Ascending aorta (tissue), 2 donors: Measurements from ENCODE around the gene DIPK1B. TPM values are rescaled to one million over a fixed set of nuclear protein-coding genes. Genes with fewer than 3 reads are reported as not detected.

ENCODE experiments used
- DNase-seq, 2 donors: peaks; one replicate each; pipeline ENCODE4 v3.0.0-alpha.2; 2019; ENCODE audit warnings: low spot score in 2 of 2
- H3K27ac ChIP-seq, 2 donors: fragments of 200-600 bp; sonication (generic); one replicate each; pipeline ENCODE4 v1.5.1; 2016 to 2017; ENCODE audit warnings: mild to moderate bottlenecking in 1 of 2
- H3K27me3 ChIP-seq: fragments of 200-600 bp; sonication (generic); one replicate; pipeline ENCODE4 v1.5.1; 2017
- H3K36me3 ChIP-seq, 2 donors: fragments of 200-600 bp; sonication (generic); one replicate each; pipeline ENCODE4 v1.5.1; 2016
- H3K4me1 ChIP-seq, 2 donors: fragments of 200-600 bp; sonication (generic); one replicate each; pipeline ENCODE4 v1.5.1; 2016 to 2017; ENCODE audit warnings: mild to moderate bottlenecking in 1 of 2
- H3K4me3 ChIP-seq, 2 donors: fragments of 200-600 bp; sonication (generic); one replicate each; pipeline ENCODE4 v1.5.1; 2016 to 2017; ENCODE audit warnings: mild to moderate bottlenecking in 1 of 2
- H3K9me3 ChIP-seq, 2 donors: fragments of 200-600 bp; sonication (generic); one replicate each; pipeline ENCODE4 v1.5.1; 2016
- intact Hi-C: fragments of 100-400 bp; cut with DNase I; formaldehyde crosslinking; loops from one replicate; pipeline ENCODE4 v1.15.1; 2023
- total RNA-seq: library from RNA; depleted of rRNA; stranded (reverse); fragments of >200 nt; gene quantifications from one replicate; pipeline ENCODE4 v1.1.0, GENCODE V29; 2016
- TF ChIP-seq, protein P1 (sequence below), 3 experiments: fragments of 200-600 bp in 2 of 3; fragments of 450-650 bp in 1 of 3; sonication (generic) in 2 of 3; IDR thresholded peaks; one replicate each; pipeline ENCODE4 v1.5.1; 2016 to 2019; ENCODE audit warnings: antibody characterized with exemption in 3 of 3, mild to moderate bottlenecking in 1 of 3, moderate library complexity in 1 of 3

DIPK1B gene
- 86.2 TPM for total RNA-seq

DNA sequence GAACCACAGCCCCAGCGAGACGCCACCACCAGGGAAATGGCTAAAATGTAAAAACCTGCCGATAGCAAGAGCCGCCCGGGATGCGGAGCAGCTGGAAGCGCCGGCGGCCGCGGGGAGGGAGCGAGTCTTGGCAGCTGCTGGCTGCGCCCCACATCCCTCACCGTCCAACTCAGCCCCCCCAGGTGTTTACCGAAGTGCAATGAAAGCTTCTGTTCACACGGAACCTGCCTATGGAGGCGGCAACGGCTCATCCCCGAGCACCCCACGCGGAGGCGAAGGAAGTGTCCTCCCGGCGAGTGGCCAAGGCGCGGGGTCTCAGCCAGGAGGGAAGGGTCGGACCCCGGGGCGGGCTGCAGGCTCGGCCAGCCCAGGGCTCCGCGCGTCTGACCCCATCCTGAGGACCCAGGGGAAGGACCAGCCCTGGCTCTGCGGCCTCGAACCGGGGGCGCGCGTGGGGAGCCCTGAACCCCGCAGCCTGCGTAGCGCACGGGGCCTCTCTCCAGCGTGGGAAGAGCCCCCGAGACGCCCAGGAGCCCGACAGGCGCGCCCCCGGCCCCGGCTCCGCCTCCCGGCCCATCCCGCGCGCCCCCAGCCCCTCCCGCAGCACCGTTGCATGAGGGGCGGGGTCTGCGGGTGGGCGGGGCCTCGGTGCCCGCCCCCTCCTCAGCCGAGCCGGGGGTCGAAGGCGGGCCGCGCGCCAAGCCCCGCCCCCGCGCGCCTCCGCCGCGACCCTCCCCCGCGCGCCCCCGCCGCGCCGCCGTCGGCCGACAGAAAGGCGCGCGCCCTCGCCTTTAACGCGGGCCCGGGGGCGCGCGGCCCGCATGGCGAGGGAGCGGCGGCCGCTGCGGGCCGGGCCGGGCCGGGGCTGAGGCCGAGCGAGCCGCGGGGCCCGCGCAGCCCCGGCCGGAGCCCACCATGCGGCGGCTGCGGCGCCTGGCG is at the start of gene DIPK1B:
DIPK1B (plus strand) TSS at position 822 of the 939 bp plus-strand sequence; CDS start at position 916, 94 bp downstream.
- Histone ChIP-seq H3K9me3 (no peaks in the 10 kb centered on the region), H3K27ac (no peak within 1 kb of the TSS), H3K4me1 (peaks cover 0 to 7% of the 10 kb centered on the region in 2 donors), H3K36me3 (no peaks in the 10 kb centered on the region), H3K4me3 (peak within 1 kb of the TSS; percentile 40 to 43), H3K27me3 (peaks cover 6% of the 10 kb centered on the region)
- intact Hi-C loops: no loop called here
- TF ChIP-seq, protein P1, sequence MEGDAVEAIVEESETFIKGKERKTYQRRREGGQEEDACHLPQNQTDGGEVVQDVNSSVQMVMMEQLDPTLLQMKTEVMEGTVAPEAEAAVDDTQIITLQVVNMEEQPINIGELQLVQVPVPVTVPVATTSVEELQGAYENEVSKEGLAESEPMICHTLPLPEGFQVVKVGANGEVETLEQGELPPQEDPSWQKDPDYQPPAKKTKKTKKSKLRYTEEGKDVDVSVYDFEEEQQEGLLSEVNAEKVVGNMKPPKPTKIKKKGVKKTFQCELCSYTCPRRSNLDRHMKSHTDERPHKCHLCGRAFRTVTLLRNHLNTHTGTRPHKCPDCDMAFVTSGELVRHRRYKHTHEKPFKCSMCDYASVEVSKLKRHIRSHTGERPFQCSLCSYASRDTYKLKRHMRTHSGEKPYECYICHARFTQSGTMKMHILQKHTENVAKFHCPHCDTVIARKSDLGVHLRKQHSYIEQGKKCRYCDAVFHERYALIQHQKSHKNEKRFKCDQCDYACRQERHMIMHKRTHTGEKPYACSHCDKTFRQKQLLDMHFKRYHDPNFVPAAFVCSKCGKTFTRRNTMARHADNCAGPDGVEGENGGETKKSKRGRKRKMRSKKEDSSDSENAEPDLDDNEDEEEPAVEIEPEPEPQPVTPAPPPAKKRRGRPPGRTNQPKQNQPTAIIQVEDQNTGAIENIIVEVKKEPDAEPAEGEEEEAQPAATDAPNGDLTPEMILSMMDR (IDR thresholded peaks at IDR 0.05): no peak
- DNase-seq: no peak

DNA sequence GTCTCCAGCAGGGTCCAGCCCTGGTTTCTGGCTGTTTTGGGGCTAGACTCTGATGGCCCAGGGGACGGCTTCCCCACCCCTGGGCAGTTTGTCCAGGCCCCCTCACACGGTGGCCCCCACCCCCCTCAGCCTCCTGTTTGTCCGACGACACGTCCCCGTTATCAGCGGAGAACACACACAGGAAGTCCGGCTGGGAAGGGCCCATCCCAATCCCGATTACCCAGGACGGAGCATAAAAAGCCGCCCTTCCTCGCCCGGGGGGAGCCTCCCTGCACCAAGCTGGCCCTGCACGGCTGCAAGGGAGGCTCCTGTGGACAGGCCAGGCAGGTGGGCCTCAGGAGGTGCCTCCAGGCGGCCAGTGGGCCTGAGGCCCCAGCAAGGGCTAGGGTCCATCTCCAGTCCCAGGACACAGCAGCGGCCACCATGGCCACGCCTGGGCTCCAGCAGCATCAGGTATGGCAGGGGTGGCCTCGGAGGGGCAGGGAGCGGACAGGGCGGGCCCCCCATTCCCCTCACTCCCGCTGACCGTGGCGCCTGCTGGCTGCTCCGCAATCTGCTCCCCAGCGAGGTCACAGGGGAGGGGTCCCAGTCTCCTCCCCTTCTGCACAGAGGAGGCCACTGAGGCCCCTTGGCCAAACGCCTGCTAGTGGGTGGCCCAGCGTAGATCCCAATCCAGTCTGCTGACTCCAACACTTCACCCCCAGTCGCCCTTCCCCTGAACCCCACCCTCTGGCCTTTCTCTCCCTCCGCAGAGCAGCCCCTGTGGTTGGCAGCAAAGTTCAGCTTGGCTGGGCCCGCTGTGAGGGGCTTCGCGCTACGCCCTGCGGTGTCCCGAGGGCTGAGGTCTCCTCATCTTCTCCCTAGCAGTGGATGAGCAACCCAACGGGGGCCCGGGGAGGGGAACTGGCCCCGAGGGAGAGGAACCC is 49.5 kb upstream of the DIPK1B start, which contains the start of gene EGFL7:
EGFL7 (plus strand) TSS at position 261 of the 926 bp plus-strand sequence. CDS start 5,367 bp downstream, outside the sequence.
- Histone ChIP-seq H3K27me3 (peaks cover 12% of the 10 kb centered on the region), H3K4me1 (peaks cover 3 to 5% of the 10 kb centered on the region in 2 donors), H3K9me3 (no peaks in the 10 kb centered on the region), H3K27ac (peak within 1 kb of the TSS in 1 of 2 donors; percentile 45), H3K36me3 (no peaks in the 10 kb centered on the region), H3K4me3 (peak within 1 kb of the TSS; percentile 21 to 65)
- TF ChIP-seq, protein P1 (IDR thresholded peaks at IDR 0.05): no peak
- intact Hi-C loops: no loop called here
- DNase-seq: no peak

DNA sequence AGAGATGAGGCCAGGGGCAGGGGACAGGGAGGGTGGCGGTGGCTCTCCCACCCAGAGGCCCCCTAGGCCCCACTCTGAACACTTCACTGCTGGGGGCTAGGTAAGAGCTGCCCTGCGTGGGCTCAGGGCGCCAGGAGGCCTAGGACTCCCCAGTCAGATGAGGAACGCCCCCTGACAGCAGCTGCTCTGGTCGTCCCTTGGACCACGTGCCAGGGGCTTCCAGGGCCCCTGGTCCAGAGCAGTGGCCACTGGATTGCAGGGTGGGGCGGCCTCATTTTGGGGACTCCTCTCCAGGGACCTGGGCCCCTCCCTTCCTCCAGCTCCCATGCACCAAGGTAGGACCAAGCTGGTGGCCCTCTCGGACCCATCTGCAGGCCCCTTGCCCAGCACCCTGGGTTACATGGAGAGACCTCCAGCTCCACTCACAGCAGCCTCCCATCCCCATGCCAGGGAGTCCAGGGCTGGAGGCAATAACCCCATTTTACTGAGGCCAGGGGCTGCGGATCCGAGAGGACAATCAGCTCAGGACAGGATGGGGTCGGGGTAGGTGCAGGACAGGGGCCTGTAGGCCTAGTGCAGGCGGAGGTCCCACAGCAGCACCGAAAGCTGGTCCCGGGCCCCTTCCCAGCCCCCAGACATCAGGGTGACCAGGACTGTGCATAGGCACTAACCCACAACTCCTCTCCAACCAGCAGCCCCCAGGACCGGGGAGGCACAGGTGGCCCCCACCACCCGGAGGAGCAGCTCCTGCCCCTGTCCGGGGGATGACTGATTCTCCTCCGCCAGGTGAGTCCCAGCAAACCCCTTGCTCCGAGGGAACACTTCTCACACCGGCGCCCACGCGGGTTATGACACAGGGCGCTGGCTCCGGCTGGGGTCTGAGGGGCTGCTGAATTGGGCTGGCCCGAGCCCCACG is 48.1 kb upstream of the DIPK1B start:
- H3K4me3 ChIP-seq: peak overlapping the region in 1 of 2 donors; percentile 65
- H3K27ac ChIP-seq: no peak overlapping the region
- H3K36me3 ChIP-seq: no peaks in the 10 kb centered on the region
- TF ChIP-seq, protein P1 (IDR thresholded peaks at IDR 0.05): no peak
- peaks cover 7% of the 10 kb centered on the region for H3K27me3 ChIP-seq
- H3K9me3 ChIP-seq: no peaks in the 10 kb centered on the region
- peaks cover 3 to 5% of the 10 kb centered on the region in 2 donors for H3K4me1 ChIP-seq
- intact Hi-C loops: no loop called here
- no peak for DNase-seq

DNA sequence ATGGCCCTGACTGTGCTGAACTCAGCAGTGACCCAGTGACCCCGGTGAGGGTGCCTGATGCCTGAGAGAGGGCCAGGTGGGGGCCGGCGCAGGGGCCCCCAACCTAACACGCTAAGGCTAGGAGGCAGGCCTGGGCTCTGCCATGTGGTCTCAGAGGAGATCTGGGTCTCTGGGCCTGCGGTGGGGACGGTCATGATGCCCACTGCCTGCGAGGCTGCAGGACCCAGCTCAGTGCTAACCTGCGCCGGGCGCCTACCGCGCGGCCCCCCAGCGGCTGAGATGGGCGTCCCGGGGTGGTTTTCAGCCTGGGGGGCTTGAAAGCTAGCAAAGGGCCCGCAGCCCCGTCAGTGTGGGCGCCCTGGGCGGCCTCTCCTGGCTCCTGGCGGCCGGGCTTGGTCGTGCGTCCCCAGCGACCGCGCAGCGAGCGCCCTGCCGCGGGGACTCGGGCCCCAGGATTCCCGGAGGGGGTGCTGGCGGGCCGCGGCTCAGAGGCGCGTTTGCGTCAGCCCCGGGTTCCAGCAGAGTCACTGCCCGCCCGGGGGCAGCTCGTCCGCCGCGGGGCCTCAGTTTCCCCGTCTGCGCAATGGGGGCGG is 47.2 kb upstream of the DIPK1B start:
- no peak overlapping the region for H3K27ac ChIP-seq
- no peaks in the 10 kb centered on the region for H3K36me3 ChIP-seq
- TF ChIP-seq, protein P1 (IDR thresholded peaks at IDR 0.05): peak in 1 of 3 experiments; percentile 30
- peaks cover 3 to 5% of the 10 kb centered on the region in 2 donors for H3K4me1 ChIP-seq
- H3K4me3 ChIP-seq: peak overlapping the region; percentile 44 to 65
- no peaks in the 10 kb centered on the region for H3K9me3 ChIP-seq
- DNase-seq: no peak
- intact Hi-C loops: no loop called here
- peaks cover 7% of the 10 kb centered on the region for H3K27me3 ChIP-seq
